ENCODE results near the gene MS4A6A.
"Not testable (repeated sequence)": the region's sequence is repeated elsewhere in the genome, so short reads cannot be mapped to it uniquely, and the experiment has no call there.

The MS4A6A gene

DNA sequence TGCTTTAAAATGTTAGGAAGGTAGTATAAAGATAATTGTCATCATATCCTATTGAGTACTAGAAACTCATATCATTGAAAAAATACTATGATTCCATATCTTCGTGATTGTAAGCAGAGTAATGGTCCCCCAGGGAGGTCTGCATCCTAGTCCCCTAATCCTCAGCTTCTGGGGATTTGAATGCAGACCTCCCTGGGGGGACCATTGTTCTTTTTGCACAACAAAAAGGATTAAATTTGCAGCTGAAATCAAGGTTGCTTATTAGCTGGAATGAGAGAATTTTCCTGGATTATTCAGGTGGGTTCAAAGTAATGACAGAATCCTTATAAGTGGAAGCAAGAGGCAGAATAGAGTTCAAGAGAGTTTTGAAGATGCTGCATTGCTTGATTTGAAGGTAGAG, 26.1 kb upstream of the MS4A6A start:
- no peak for TF ChIP-seq CTCF (conservative IDR thresholded peaks at IDR 0.05; ENCODE audit: low read depth, low read length)
- Histone ChIP-seq H3K4me3 (IDR thresholded peaks at IDR 0.05; ENCODE audit: insufficient read depth, low read depth, low read length) (no peak overlapping the region), H3K27ac (no peak overlapping the region), H4K20me1 (ENCODE audit: insufficient read depth) (no peaks in the 10 kb centered on the region), H3K27me3 (ENCODE audit: insufficient read depth, low read depth) (no peaks in the 10 kb centered on the region), H3K9ac (no peak overlapping the region), H3K4me2 (no peak overlapping the region), H3K36me3 (ENCODE audit: insufficient read depth) (no peaks in the 10 kb centered on the region), H3K4me1 (ENCODE audit: low read depth, poor library complexity, severe bottlenecking) (no peaks in the 10 kb centered on the region), H2AFZ (ENCODE audit: low read depth) (no peak overlapping the region), H3K79me2 (ENCODE audit: insufficient read depth, low read depth) (no peaks in the 10 kb centered on the region)

- no peak overlapping the region for H2AFZ ChIP-seq (ENCODE audit: low read depth)
- H3K4me2 ChIP-seq = no peak overlapping the region
- H3K9ac ChIP-seq = no peak overlapping the region
- H3K27me3 ChIP-seq (ENCODE audit: insufficient read depth, low read depth) = no peaks in the 10 kb centered on the region
- H3K4me1 ChIP-seq (ENCODE audit: low read depth, poor library complexity, severe bottlenecking) = no peaks in the 10 kb centered on the region
- no peak overlapping the region for H3K4me3 ChIP-seq (IDR thresholded peaks at IDR 0.05; ENCODE audit: insufficient read depth, low read depth, low read length)
- H3K36me3 ChIP-seq (ENCODE audit: insufficient read depth) = no peaks in the 10 kb centered on the region
- no peaks in the 10 kb centered on the region for H3K79me2 ChIP-seq (ENCODE audit: insufficient read depth, low read depth)
- no peak overlapping the region for H3K27ac ChIP-seq
- TF ChIP-seq CTCF (conservative IDR thresholded peaks at IDR 0.05; ENCODE audit: low read depth, low read length) = no peak
- H4K20me1 ChIP-seq (ENCODE audit: insufficient read depth) = no peaks in the 10 kb centered on the region
Observed at GRCh38 chr11:60208146-60208895, 25.4 kb upstream of the MS4A6A start.

GRCh38 chr11:60206616-60207015, 23.7 kb upstream of the MS4A6A start:
- H3K27me3 ChIP-seq (ENCODE audit: insufficient read depth, low read depth) = no peaks in the 10 kb centered on the region
- no peaks in the 10 kb centered on the region for H4K20me1 ChIP-seq (ENCODE audit: insufficient read depth)
- H2AFZ ChIP-seq (ENCODE audit: low read depth) = no peak overlapping the region
- no peak overlapping the region for H3K27ac ChIP-seq
- no peak for TF ChIP-seq CTCF (conservative IDR thresholded peaks at IDR 0.05; ENCODE audit: low read depth, low read length)
- no peak overlapping the region for H3K9ac ChIP-seq
- H3K4me3 ChIP-seq (IDR thresholded peaks at IDR 0.05; ENCODE audit: insufficient read depth, low read depth, low read length) = no peak overlapping the region
- no peaks in the 10 kb centered on the region for H3K36me3 ChIP-seq (ENCODE audit: insufficient read depth)
- H3K79me2 ChIP-seq (ENCODE audit: insufficient read depth, low read depth) = no peaks in the 10 kb centered on the region
- H3K4me2 ChIP-seq = no peak overlapping the region
- no peaks in the 10 kb centered on the region for H3K4me1 ChIP-seq (ENCODE audit: low read depth, poor library complexity, severe bottlenecking)

- Histone ChIP-seq H3K4me2 (no peak overlapping the region), H3K9ac (no peak overlapping the region), H2AFZ (ENCODE audit: low read depth) (no peak overlapping the region), H3K27ac (no peak overlapping the region), H3K79me2 (ENCODE audit: insufficient read depth, low read depth) (no peaks in the 10 kb centered on the region), H3K4me3 (IDR thresholded peaks at IDR 0.05; ENCODE audit: insufficient read depth, low read depth, low read length) (no peak overlapping the region), H3K36me3 (ENCODE audit: insufficient read depth) (no peaks in the 10 kb centered on the region), H4K20me1 (ENCODE audit: insufficient read depth) (no peaks in the 10 kb centered on the region), H3K4me1 (ENCODE audit: low read depth, poor library complexity, severe bottlenecking) (no peaks in the 10 kb centered on the region), H3K27me3 (ENCODE audit: insufficient read depth, low read depth) (no peaks in the 10 kb centered on the region)
- TF ChIP-seq CTCF (conservative IDR thresholded peaks at IDR 0.05; ENCODE audit: low read depth, low read length) = no peak
Observed at GRCh38 chr11:60204922-60205321, 22.0 kb upstream of the MS4A6A start.

DNA sequence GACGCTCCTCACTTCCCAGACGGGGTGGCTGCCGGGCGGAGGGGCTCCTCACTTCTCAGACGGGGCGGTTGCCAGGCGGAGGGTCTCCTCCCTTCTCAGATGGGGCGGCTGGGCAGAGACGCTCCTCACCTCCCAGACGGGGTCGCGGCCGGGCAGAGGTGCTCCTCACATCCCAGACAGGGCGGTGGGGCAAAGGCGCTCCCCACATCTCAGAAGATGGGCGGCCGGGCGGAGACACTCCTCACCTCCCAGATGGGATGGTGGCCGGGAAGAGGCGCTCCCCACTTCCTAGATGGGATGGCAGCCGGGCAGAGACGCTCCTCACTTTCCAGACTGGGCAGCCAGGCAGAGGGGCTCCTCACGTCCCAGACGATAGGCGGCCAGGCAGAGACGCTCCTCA, 18.5 kb upstream of the MS4A6A start:
- not testable (repeated sequence) for H3K79me2 ChIP-seq (ENCODE audit: insufficient read depth, low read depth); H3K4me3 ChIP-seq (IDR thresholded peaks at IDR 0.05; ENCODE audit: insufficient read depth, low read depth, low read length); H3K27me3 ChIP-seq (ENCODE audit: insufficient read depth, low read depth); H3K36me3 ChIP-seq (ENCODE audit: insufficient read depth); H2AFZ ChIP-seq (ENCODE audit: low read depth); H3K4me2 ChIP-seq; H4K20me1 ChIP-seq (ENCODE audit: insufficient read depth); H3K9ac ChIP-seq; H3K27ac ChIP-seq; H3K4me1 ChIP-seq (ENCODE audit: low read depth, poor library complexity, severe bottlenecking)

Measured in KMS-11 (cell line).